GM04504 (cell line): ENCODE measurements around the gene FAM98C.
"Not testable (repeated sequence)": the region's sequence is repeated elsewhere in the genome, so short reads cannot be mapped to it uniquely, and the experiment has no call there.

Experiments
- DNase-seq: peaks from one replicate; pipeline ENCODE4 v3.0.0-alpha.2; 2012; ENCODE audit warnings: low read depth

FAM98C gene

GRCh38 chr19:38399081-38399480 is 3.8 kb upstream of the FAM98C start:
- DNase-seq = no peak

DNA sequence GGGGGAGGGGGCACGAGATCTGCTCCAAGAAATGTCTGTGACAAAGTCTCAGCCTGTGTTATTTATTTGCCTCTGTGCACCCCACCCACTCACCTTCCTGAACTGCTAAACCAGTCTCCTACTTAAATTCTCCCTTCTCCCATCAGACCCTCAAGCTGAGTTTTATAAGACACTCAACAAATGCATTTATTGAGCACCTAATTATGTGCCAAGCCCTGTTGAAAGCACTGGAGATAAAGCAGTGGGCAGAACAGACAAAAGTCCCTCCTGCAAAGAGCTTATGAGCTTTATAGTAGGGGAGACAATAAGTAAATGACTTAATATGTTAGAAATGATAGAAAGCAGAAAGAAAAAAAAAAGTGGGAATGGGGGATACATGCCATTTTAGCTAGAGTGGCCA is 3.4 kb upstream of the FAM98C start:
- DNase-seq = no peak

GRCh38 chr19:38400361-38400760 is 2.5 kb upstream of the FAM98C start:
- DNase-seq = no peak

GRCh38 chr19:38401148-38401547 is 1.7 kb upstream of the FAM98C start:
- no peak for DNase-seq

DNA sequence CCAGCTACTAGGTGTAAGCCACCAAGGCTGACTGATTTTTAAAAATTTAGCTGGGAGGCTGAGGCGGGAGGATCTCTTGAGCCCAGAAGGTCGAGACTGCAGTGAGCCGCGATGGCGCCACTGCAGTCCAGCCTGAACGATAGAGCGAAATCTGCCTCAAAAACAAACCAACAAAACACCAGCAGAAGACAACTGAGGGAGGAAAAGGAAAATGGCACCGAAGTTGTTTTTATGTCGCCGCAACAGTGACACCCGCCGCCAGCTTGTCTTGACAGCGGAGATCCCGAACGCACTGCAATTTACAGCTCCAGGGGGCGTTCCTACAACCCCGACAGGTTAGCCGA is 298 bp upstream of the FAM98C start:
- DNase-seq = no peak

DNA sequence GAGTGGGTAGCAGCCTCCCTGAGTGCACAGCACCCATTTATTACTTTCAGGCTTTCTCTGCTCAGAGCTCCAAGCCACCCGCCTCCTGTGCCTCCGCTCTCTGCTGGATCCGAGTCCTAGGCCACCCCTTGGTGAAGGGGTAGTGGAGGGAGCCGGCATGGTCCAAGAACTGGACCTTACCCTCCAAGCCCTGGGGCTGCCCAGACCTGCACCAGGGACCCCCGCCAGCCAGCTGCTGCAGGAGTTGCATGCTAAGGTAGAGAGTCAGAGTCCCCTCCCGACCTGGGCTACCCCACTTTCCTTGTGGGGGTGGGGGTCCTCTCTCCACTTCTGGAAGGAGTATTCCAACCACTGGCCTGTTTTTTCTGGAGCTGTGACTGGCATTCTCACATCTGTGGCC is 2.0 kb downstream of the FAM98C start:
- DNase-seq = no peak

GRCh38 chr19:38405276-38405675 is 2.4 kb downstream of the FAM98C start:
- DNase-seq = no peak

DNA sequence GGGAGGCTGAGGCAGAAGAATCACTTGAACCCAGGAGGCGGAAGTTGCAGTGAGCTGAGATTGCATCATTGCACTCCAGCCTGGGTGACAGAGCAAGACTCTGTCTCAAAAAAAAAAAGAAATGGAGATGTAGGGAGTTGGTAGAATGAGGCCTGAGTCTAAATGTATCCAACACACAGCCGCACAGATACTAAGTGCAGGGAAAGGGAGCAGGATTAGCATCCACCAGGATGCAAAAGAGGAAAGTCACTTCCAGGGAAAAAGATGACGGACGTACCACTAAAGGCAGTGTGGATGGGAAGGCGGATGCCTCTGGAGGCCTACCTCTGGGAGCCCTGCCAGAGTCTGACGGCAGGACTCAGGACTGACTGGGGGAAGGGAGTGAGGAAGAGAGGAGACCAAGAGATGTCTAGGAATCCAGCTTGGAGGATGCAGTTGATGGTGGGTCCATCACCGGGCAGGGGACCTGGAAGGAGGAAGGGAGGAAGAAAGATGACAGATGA is 6.8 kb downstream of the FAM98C start:
- DNase-seq = no peak

GRCh38 chr19:38410407-38410806 is 7.5 kb downstream of the FAM98C start:
- DNase-seq = not testable (repeated sequence)

- DNase-seq = no peak
Observed at GRCh38 chr19:38411041-38411712, 8.3 kb downstream of the FAM98C start.

DNA sequence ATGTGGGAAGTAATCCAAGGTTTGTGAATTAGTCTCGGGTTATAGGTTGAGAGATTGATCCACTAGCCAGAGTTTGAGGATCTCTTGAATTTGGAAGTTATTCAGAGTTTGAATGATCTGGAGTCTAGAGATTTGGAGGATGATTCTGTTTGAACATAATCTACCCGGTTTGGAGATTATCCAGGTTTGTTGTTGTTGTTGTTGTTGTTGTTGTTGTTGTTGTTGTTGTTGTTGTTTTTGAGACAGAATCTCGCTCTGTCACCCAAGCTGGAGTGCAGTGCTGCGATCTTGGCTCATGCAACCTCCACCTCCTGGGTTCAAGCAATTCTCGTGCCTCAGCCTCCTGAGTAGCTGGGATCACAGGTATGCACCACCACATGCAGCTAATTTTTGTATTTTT is 9.0 kb downstream of the FAM98C start:
- not testable (repeated sequence) for DNase-seq

- DNase-seq = no peak
Observed at GRCh38 chr19:38412491-38412890, 9.6 kb downstream of the FAM98C start.

GRCh38 chr19:38412961-38413360 is 10.1 kb downstream of the FAM98C start:
- DNase-seq = no peak

DNA sequence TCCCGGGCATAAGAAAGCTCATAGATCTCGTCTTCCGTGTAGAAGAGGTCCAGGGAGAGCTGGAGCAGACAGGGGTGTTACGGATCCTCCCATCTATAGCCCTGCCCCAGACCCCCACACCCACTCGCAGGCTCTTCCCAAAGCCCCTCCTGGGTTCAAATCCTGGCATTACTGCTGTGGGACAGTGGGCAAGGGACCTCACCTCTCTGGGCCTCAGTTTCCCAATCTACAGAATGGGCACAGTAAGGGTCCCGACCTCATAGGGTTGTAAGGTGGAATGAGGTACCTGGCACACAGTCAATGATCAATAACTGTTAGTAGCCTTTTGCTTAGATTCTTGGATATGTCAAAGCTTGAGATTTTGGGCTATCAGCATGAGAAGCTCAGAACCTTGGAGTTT is 10.5 kb downstream of the FAM98C start:
- DNase-seq = no peak

- DNase-seq = no peak
Observed at GRCh38 chr19:38417146-38417543, 14.3 kb downstream of the FAM98C start.

DNA sequence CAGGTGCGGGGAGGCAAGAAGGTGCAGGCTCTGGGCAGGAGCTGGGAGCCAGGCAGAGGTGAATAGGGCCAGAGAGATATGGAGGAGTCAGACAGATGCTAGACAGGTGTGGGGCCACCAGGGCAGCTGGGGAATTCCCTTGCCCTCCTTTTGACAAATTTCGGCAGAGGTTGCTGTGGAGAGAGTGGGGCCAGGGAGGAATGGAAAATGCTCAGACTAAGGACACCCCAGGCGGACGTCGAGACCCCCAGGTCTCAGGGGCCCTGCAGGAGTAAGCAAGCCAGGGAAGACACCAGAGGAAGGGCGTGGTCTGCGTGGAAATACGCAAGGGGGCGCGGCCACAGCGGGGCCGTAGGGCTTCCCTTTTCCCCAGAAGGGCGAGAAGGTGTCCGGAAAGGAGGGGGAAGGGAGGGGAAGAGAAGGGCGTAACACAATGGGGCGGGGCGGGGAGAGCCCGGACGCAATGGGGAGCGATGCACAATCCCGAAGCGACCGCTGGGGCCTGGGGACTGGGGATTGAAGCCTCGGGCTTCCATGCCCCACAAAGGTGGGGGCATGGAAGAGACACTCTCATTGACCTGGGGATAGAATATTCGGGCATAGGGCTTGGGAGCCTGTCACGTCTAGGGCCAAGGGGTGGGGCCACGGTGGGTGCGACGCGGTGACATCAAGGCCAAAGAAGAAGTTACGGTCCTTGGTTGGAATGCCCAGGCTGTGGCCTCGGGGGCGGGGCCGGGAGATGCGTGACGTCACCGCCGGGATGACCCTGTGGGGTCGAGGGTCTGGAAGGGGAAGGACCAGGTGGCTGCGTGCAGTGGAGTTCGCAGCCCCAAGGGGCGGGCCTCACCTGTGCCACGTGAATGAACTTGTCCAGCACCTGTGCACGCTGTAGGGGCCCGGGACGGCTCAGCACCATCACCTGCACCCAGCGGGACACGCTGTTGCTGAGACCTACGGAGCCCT is 14.9 kb downstream of the FAM98C start:
- no peak for DNase-seq

DNA sequence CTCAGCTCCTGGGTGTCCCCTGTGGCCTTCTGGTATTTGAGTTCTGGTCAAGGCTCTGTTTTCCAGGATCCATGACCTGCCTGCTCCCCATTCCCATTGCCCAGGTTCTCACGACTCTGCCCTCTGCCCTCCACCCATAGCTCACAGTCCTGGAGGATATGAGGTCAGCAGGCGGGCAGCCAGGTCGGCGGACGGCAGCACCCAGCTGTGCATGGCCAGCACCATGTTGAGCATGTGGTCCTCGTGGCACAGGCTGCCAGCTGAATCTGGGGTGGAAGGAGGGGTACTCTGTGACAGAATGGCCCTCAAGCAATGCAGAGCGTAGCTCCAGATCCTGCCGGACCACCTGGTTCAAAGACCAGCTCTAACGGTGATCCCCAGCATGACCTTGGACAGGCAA is 18.0 kb downstream of the FAM98C start:
- no peak for DNase-seq

DNA sequence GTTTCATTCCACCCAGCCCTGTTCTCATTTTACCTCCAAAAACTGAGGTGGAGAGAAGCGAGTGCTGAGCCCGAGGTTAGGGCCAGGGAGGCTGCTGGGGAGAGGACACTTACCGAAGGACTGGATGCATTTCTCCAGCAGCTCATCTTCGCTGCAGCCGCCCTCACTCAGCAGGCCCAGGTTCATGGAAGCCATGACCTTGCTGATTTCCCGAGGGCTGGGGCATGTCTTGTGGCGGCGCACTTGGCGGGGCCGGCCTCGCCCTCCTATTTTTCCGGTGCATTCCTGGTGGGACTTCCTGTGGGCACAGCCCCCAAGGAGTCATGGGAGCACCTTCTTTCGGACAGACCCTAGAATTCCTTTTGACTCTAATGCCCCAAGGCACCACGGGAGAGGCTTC is 19.0 kb downstream of the FAM98C start:
- DNase-seq = no peak

GRCh38 chr19:38422438-38422837 is 19.5 kb downstream of the FAM98C start:
- DNase-seq = no peak

DNA sequence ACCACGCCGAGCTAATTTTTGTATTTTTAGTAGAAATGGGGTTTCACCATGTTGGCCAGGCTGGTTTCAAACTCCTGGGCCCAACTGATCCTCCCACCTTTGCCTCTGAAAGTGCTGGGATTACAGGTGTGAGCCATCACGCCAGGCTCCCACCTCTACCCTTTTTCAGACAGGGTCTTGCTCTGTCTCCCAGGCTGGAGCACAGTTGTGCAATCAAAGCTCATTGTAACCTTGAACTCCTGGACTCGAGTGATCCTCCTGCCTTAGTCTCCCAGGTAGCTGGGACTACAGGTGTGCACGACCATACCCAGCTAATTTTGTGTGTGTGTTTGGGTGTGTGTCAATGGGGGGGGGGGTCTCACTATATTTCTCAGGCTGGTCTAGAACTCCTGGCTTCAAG is 21.4 kb downstream of the FAM98C start:
- DNase-seq = no peak

- no peak for DNase-seq
Observed at GRCh38 chr19:38425222-38425809, 22.4 kb downstream of the FAM98C start.

GRCh38 chr19:38425810-38426466 is 23.0 kb downstream of the FAM98C start, which contains the start of gene RASGRP4:
Gene RASGRP4, minus strand, starts transcription at chr19:38426219. Its CDS starts 128 bp downstream, at chr19:38426091.
- DNase-seq = no peak
